ENCODE measurements around the gene PCDHAC2.

PCDHAC2 gene

DNA sequence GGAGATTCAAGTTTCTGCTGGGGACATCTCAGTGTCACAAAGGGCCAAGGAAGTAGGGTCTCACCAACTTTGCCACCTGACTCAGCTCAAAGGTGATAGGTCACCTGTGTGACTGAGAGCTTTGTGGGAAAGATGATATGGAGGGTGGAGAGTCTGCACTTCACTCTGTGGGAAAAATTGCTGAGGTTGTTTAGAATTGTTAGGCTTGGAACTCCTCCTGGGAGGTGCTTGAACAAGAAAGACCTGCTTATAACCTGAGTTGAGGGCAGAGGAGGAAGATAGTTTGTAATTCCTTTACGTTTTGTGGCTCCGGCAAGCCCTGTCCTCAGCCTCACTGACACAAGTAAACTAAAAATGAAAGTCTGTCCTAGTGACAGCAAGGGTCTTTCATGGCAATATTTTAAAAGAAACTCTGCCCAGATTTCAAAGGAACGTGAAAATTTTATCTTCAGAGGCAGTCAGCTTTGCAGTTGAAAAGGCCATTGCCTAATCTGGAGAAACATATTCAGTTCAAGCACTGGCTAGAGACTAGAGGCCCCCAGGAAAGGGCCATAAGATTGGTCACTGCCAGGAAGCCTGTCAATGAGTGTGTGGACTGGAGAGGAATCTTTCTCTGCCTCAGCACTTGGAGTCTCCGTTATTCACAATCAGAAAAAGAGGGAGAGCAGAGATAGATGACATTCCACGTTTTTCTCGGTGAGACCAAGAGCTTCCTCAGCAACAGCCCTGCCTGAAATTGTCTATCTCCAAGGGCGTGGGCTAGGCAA, 23.2 kb downstream of the PCDHAC2 start:
- no peak for DNase-seq

- DNase-seq = no peak
These were observed 26.6 kb downstream of the PCDHAC2 start for GRCh38 chr5:140992828-140993227.

DNA sequence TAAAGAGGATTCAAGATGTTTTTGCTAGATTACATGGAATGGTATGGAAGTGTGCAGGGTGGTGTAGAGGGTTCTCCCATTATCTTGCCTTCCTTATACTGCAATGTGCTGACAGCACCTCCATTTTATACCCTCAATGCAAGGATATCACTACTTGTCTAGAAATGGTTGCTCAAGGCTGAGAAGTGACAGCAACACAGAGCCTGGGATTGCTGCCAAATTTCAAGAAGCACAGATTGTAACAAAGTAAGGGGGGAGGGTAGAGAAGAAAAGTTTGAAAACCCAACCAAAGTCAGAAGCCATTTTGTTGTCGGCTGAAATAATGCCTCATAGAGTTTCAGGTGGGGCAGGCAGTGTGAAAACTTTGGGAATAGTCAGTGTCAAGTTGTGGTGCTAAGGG, 29.8 kb downstream of the PCDHAC2 start:
- no peak for DNase-seq

DNA sequence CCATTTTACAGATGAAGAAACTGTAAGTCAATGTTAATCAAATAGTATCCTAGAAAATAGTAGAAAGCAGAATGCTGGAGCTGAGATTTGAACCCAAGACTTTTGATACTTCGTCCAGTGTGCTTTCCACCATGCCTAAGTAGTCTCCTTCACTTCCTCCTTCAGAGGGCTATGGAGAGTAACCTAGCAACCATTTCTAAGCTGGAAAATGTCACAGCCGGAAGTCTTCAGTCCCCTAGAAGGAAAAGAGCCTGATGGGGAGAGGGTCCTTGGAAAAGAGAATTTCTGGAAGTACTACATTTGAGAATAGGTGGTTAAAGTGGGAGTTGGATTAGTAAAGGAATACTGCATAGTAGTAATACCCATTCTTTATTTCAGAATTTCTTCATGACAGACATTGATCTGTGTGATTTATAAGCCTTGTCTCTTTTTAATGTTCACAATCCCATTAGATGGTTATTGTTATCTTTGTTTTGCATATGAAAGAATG, 32.7 kb downstream of the PCDHAC2 start:
- DNase-seq = no peak

- DNase-seq = no peak
These were observed 35.2 kb downstream of the PCDHAC2 start for GRCh38 chr5:141001446-141001843.

DNA sequence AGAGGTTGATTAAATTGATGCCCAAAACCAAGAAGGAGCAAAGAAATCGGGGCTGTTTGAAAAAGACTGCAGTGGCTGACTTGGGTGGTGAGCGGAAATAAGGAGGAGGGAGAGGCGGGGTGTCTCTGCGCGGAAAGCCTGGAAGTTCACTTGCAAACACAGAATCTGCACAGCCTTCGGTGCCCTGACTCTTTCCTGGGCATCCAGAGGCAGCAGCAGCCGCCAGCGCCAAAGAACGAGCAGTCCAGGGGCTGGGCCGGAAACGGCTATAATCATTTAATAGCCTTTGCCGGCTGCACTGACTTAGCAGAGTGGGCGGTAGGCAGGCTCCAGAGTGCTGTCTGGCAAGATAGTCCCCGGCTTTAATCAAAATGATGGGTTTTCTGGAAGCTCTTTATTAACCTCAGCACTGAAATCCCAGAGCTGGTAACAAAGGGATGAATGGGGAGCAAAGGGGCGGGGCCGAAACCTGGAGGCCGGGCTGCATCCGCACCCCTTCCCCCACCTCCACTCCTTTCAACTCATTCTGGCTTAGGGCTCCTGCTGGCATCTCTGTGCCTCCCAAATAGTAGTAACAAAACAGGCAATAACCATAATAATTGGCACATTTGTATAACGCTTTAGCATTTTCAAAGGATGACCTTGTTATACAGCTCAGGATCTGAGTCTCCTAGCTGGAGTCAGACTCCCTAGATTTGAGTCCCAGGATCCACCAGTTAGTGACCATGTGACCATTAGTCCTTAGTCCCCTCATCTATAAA, 35.7 kb downstream of the PCDHAC2 start:
- DNase-seq = no peak

GRCh38 chr5:141002605-141002965, 36.3 kb downstream of the PCDHAC2 start:
- no peak for DNase-seq

DNA sequence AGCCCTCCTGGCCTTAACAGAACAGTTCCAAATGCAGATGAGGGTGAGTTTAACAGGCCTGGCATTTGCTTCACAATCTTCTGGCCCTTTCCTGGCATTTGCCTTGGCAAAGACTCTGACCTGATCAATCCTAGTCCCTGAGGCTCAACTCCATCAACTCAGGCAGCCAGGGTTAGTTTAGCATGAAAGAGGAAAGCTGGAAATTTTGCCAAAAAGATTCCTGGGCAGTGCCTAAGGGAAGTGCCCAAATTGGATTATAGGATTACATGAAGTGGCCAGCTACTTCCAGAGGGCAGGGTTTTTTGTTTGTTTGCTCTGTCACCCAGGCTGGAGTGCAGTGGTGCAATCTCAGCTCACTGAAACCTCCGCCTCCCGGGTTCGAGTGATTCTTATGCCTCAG, 36.8 kb downstream of the PCDHAC2 start:
- DNase-seq = no peak

DNA sequence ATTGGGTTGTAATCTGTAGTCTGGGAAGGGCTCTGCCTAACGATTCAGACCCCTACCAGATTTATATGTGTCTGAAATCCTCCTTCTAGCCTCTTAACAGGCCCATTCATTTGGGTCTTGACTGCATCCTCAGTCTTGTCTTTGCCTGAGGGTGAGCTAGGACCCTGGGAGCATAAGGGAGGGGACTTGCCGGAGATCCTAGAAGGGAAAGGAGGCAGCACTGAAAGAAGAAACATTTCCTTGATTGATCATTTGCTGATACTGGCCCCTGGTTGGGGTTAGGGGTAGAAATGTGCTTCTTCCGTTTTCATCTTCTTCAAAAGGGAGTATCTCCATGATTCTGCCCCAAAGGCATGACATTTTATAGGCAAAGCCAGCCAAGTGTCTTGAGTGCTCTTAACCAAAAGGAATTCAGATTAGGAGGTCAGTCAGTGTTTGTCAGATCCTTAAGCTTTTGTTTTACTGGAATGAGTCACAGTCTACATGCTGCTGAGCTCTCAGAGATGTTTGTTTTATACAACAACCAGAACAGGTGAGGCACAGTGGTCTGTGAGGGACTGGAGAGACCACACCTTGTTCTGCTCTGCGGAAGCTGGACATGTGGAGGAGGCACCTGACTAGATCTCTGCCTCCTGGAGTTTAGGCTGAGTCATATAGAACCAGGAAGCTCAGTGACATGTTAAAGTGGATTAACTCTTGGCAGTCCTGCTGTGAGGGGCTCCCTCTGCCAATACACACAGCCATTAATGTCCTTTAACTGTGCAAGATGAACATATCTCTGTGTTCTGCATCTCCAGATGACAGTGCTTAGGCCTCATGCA, 37.7 kb downstream of the PCDHAC2 start:
- no peak for DNase-seq

DNA sequence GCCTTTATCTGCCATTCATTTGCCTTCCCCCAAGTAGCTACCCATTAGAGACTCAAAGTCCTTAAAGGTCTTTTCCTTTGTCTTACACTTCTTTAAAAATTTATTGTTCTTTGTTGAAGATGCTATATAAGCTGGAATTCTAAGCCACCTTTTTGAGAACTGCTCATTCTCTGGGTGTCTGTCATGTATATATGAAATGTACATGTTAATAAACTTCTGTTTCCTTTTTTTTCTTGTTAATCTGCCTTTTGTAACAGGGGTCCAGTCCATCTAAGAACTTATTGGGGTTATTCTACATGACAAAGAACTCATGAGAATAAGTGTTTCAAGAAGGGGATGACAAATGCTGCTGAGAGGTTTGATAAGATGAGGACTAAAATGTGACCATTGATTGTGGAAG, 41.5 kb downstream of the PCDHAC2 start:
- DNase-seq = no peak

DNA sequence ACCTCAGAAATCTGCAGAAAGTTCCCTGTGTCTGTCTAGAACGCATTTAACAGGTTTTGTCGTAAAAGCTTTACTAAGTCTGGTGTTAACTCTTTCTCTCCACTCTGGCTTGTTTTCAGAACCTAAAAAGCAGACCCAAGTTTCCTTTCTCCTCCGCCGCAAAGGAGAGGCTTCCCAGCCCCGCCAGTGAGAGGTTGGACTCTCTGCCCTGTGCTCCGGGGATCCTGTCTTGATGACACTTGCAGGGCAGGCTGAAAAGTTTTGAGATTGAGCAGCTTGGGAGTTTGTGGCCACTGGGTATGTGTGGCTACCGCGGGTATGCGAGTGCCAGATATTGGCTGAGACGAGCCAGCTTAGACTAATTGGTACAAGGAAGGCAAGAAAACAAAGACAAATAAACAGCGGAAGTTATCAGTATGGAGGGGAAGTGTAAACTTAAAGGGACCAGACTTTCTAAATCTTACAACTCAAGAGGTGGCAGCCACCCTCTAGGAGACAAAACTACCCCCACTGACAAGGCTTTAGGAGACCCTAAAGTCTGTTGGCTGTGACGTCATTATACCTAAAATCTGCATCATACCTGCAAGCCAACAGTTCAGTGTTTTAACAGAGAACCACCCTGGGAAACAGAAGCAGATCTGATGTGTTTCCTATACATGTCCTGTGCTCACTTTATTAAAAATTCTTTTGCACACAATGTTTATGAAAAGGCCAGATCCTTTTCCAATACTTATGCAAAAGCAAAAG, 43.9 kb downstream of the PCDHAC2 start:
- no peak for DNase-seq

GRCh38 chr5:141017943-141018342, 51.7 kb downstream of the PCDHAC2 start:
- no peak for DNase-seq

Data from inflammatory macrophage treated with lipopolysaccharide for 1 hour (primary cell).